HG03175 (cell line): ENCODE measurements around the gene SCN1B.
"Not testable (repeated sequence)": the region's sequence is repeated elsewhere in the genome, so short reads cannot be mapped to it uniquely, and the experiment has no call there.

ENCODE experiments used
- ATAC-seq: cut with Tn5 transposase; IDR thresholded peaks from one replicate; pipeline ENCODE4 v1.9.1; 2021; ENCODE audit warnings: mild to moderate bottlenecking, moderate library complexity; ENCODE audit not compliant: unreplicated experiment

The SCN1B gene

GRCh38 chr19:35034588-35035382 lies 4.5 kb downstream of the SCN1B start:
- ATAC-seq = no peak

DNA sequence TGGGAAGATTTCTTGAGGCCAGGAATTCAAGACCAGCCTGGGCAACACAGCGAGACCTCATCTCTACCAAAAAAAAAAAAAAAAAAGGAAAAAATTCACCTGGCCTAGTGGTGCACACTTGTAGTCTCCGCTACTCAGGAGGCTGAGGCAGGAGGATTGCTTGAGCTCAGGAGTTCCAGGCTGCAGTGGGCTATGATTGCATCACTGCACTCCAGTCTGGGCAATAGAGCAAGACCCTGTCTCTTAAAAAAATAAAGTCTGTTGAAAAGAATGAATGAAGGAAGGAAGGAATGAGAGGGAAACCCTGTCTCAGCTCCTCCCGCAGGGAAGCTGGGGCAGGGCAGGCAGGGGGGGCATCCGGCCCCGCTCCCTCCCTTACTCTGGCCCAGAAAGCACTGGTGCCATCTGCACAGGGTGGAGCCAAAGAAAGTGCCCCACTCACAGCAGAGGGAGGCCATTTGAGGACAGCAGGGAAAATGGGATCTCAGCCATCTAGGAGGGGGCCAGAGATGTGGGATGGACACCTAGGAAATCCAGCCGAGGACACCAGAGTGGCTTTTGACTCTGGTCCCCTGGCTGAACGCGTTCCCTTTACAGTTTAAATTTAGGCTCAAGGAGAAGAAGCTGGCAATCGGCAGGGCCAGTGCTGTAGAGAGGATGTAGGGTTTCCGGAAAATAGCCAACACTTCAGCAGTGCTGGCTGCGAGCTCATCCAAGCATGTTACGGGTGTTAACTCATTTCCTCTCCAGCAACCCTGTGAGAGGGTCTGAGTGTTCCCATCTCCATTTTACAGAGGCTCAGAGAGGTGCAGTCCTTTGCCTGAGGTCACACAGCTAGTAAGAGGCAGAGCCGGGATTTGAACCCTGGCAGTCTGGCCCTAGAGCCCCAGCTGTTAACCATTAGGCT lies 7.7 kb downstream of the SCN1B start:
- peak; percentile 67 for ATAC-seq

DNA sequence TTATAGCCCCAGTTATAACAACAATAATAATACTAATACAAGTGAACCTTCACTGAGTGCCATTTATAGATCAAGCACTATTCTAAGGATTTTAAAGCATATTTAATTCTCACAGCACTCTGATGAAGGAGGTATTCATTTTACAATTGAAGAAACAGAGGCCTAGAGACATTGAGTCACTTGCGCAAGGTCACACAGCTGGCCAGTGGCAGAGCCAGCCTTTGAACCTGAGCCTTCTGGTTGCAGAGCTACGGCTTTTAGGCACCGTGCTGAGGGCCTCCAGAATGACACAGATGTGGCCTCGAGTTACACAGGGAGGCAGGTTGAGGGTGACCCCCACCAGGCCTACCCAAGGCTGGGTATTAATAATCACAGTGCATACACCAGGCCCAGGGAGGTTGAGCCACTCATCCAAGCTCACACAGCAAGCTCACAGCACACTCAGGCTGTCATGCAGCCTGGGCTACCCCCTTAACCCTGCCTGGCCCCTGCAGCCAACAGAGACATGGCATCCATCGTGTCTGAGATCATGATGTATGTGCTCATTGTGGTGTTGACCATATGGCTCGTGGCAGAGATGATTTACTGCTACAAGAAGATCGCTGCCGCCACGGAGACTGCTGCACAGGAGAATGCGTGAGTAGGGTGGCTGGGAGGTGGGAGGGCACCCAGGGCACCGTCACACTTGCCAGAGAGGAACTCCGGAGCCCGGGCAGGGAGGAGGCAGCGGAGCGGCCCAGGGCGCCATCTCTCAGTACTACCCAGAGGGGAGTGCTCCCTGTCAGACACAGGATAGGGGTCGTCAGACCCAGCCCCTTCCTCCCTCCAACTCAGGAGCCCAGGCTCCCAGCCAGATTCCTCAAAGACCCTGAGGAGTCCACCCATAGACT lies 8.6 kb downstream of the SCN1B start:
- ATAC-seq = no peak

GRCh38 chr19:35039881-35040825 lies 9.9 kb downstream of the SCN1B start:
- ATAC-seq = no peak

GRCh38 chr19:35040826-35041547 lies 10.7 kb downstream of the SCN1B start:
- no peak for ATAC-seq

GRCh38 chr19:35041548-35042055 lies 11.3 kb downstream of the SCN1B start, which contains the start of gene HPN:
Gene HPN, plus strand, starts transcription at chr19:35041721. Its CDS starts 786 bp downstream, at chr19:35042507.
- ATAC-seq = no peak

GRCh38 chr19:35042056-35042730 lies 11.9 kb downstream of the SCN1B start:
- ATAC-seq = no peak

DNA sequence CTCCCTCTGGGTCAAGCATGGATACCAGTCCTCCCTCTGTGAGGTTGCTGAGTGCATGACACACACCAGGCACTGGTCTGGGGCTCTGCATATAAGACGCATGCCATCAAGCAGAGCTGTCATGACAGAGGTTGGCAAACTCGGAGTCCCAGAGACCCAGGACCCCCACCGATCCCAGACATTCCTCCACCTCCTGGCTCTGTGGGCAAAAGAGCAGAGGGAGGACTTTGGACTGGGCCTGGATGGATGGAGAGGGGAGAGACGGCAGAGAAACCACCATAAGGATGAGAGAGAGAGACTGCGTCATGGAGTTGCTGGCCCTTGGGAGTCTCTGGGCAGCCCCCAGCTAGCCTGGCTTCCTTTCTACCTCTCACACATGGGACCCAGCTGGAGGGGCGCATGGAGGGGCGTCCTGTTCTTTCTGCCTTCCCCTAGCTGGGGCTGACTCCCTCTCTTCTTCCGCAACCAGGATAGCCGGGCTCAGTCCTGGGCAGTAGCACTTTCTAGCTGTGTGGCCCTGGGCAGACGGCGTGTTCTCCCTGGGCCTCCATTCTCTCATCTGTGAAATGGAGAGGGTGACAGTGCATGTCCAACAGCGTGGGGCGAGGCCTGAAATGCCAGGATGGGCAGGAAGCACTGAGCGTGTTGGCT lies 12.8 kb downstream of the SCN1B start:
- ATAC-seq = no peak

- ATAC-seq = no peak
Observed at GRCh38 chr19:35043906-35044305, 13.6 kb downstream of the SCN1B start.

DNA sequence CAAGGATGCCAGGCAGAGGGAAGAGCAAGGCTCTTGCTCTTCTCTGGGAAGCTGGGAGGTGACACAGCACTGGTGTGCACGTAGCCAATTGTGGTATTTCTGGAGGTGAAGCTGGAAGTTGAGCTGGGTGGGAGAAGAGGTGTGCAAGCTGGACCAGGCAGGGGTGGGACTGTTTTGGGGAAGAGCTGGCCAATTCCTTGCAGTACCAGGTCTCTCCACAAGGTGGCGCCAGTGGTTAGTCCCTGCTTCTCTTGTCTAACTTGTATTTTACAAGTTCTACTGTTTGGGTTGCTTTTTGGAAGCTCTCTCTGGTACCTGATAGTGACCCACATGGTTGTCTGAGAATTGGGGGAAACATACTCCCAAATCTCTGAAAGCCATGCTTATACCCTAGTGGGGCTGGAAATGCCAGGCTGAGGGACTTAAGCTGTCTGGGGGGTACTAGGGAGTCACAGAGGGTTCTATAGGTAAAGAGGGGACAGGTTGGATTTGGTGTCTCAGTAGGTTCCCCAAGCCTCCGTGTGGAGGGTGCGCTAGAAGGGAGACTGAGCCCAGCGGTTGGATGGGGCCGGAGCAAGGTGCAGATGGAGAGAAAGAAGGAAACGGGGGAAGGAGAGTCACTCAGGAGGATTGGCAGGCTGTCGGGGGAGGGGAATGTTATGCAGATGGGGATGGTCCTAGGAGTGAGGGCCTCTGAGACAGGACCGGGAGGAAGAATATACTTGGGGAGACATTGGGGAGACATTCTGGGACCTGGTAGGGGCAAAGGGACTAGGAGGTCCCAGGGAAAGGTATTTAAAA lies 14.2 kb downstream of the SCN1B start:
- ATAC-seq = no peak

DNA sequence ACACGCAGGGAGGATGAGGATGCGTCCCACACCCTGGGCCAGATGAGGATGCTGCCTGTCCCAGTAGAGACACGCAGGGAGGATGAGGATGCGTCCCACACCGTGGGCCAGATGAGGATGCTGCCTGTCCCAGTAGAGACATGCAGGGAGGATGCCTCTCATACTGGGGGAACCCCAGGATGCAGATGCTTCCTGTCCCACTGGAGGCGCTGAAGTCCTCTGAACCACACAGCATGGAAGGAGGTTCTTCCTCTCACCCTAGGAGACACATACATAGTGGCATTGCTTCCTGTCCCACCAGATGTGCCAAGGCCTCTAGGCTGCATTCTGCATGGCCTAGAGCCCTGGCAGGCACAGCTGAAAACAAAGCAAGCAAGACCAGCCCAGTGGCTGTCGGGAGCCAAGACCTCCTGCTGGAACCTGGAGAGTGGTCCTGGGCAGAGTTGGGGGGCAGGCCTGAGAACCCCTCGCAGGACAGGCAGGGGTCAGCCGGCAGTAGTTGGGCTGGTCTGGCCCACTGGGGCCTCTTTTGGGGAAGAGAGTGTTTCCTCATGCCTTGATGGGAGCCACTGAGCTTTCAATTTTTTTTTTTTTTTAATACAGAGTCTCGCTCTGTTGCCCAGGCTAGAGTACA lies 15.5 kb downstream of the SCN1B start:
- ATAC-seq = peak; percentile 61

DNA sequence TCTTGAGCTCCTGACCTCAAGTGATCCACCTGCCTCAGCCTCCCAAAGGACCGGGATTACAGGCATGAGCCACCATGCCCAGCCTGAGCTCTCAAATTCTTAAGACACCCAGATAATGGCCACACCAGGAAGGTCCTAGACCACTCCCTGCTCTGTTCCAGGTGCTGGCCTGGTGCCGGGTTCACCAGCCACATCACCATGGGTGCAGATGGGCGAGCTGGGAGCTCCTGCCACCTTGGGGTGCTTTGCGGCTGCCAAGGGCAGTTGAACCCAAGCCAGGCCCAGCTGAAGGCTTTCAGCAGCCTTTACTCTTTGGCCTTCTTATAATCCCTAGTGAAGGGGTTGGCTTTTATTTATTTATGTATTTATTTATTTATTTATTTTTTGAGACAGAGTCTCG lies 16.2 kb downstream of the SCN1B start:
- ATAC-seq = no peak

DNA sequence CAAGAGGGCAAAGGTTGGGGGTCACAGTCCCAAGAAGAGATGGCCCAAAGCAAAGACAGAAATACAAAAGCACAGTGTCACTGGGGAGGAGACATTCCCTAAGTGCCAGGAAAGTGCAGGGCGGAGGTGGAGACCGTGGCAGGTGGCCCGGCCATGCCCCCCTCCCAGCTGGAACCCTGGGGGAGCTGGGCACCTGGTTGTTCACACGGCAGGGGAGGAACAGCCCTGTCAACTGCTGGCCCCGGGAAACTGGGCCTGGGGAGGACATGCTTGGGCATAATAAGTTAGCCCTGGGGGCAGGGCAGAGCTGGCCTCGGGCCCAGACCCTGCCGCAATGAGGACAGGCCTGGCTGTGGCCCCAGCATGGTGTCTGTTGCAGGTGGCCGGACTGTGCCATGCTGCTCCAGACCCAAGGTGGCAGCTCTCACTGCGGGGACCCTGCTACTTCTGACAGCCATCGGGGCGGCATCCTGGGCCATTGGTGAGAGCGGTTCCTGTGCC lies 18.7 kb downstream of the SCN1B start:
- no peak for ATAC-seq

GRCh38 chr19:35049456-35049855 lies 19.2 kb downstream of the SCN1B start:
- no peak for ATAC-seq

DNA sequence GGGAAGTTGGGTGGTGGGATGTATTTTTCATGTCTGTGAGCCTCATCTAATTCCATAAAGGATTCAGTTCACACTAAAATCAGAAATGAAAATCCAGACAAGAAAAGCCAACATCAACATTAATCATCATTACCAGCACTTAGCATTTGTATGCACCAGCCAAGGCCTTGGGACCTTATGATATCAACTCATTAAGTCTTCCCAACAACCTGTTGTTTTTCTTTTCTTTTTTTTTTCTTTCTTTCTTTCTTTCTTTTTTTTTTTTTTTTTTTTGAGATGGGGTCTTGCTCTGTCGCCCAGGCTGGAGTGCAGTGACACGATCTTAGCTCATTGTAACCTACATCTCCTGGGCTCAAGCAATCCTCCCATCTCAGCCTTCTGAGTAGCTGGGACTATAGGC lies 20.4 kb downstream of the SCN1B start:
- ATAC-seq = not testable (repeated sequence)

DNA sequence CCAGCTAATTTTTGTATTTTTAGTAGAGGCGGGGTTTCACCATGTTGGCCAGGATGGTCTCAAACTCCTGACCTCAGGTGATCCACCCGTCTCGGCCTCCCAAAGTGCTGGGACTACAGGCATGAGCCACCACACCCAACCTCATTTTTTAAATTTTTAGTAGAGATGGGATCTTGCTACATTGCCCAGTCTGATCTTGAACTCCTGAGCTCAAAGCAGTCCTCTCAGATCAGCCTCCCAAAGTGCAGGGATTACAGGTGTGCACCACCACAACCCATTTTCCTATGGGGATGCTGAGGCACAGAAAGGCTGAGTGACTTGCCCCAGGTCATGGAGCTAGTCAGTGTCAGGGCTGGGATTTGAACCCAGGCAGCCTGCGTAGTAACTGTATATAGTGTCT lies 21.0 kb downstream of the SCN1B start:
- not testable (repeated sequence) for ATAC-seq
